Liver (tissue), 9 donors: Measurements from ENCODE around the gene ZNF680. TPM values are rescaled to one million over a fixed set of nuclear protein-coding genes. Genes with fewer than 3 reads are reported as not detected.
"Not testable (repeated sequence)": the region's sequence is repeated elsewhere in the genome, so short reads cannot be mapped to it uniquely, and the experiment has no call there.

Experiments used
- DNase-seq: peaks from one replicate; pipeline ENCODE4 v3.0.0-alpha.2; 2017; ENCODE audit warnings: low spot score
- H3K27ac ChIP-seq, 2 donors: one replicate each; pipeline ENCODE4 v1.7.0; 2013; ENCODE audit warnings: inconsistent platforms in 2 of 2, low read length in 2 of 2, control low read depth in 1 of 2, low read depth in 1 of 2, mild to moderate bottlenecking in 1 of 2
- H3K27me3 ChIP-seq, 4 donors: one replicate each; pipeline versions ENCODE4 v1.6.1 to v1.7.0; 2013; ENCODE audit warnings: low read length in 3 of 4, inconsistent platforms in 1 of 4, mild to moderate bottlenecking in 1 of 4, moderate library complexity in 1 of 4; ENCODE audit not compliant: control insufficient read depth in 4 of 4, insufficient read depth in 4 of 4
- H3K36me3 ChIP-seq, 4 donors: one replicate each; pipeline versions ENCODE4 v1.6.1 to v1.7.0; 2013; ENCODE audit warnings: low read length in 3 of 4, mild to moderate bottlenecking in 3 of 4, low read depth in 1 of 4, moderate library complexity in 1 of 4; ENCODE audit not compliant: control insufficient read depth in 4 of 4, insufficient read depth in 3 of 4
- H3K4me1 ChIP-seq, 4 donors: one replicate each; pipeline versions ENCODE4 v1.6.1 to v1.7.0; 2013; ENCODE audit warnings: low read length in 3 of 4, mild to moderate bottlenecking in 3 of 4, moderate library complexity in 1 of 4; ENCODE audit not compliant: control insufficient read depth in 4 of 4, insufficient read depth in 4 of 4
- H3K4me3 ChIP-seq, 3 donors: one replicate each; pipeline versions ENCODE4 v1.6.1 to v1.7.0; 2013; ENCODE audit warnings: low read length in 3 of 3, control low read depth in 1 of 3, low read depth in 1 of 3, mild to moderate bottlenecking in 1 of 3
- H3K9ac ChIP-seq, 2 donors: one replicate each; pipeline ENCODE4 v1.7.0; 2013; ENCODE audit warnings: low read length in 2 of 2, mild to moderate bottlenecking in 2 of 2, moderate library complexity in 2 of 2, control low read depth in 1 of 2, low read depth in 1 of 2
- H3K9me3 ChIP-seq, 4 donors: one replicate each; pipeline versions ENCODE4 v1.6.1 to v1.7.0; 2013; ENCODE audit warnings: low read length in 3 of 4; ENCODE audit not compliant: control insufficient read depth in 4 of 4
- EGR1 ChIP-seq, 2 donors: IDR thresholded peaks; 2 replicates each; pipeline ENCODE4 v1.6.1; 2016 to 2018; ENCODE audit warnings: antibody characterized with exemption in 2 of 2, low read depth in 2 of 2
- FOXA2 ChIP-seq: IDR thresholded peaks from 2 replicates; pipeline ENCODE4 v1.6.1; 2016; ENCODE audit warnings: antibody characterized with exemption
- GABPA ChIP-seq, 2 donors: IDR thresholded peaks in 1 of 2; conservative IDR thresholded peaks in 1 of 2; 2 replicates each; pipeline ENCODE4 v1.6.1; 2016; ENCODE audit warnings: antibody characterized with exemption in 2 of 2, mild to moderate bottlenecking in 1 of 2, moderate library complexity in 1 of 2
- HNF4A ChIP-seq, 2 donors: conservative IDR thresholded peaks; 2 replicates each; pipeline ENCODE4 v1.6.1; 2016; ENCODE audit warnings: antibody characterized with exemption in 2 of 2, mild to moderate bottlenecking in 2 of 2
- JUND ChIP-seq, 2 donors: IDR thresholded peaks; 2 replicates each; pipeline ENCODE4 v1.6.1; 2016; ENCODE audit warnings: antibody characterized with exemption in 2 of 2
- NR2F2 ChIP-seq: IDR thresholded peaks from 2 replicates; pipeline ENCODE4 v1.6.1; 2016; ENCODE audit warnings: antibody characterized with exemption
- RAD21 ChIP-seq, 2 donors: IDR thresholded peaks; 2 replicates each; pipeline ENCODE4 v1.6.1; 2016; ENCODE audit warnings: antibody characterized with exemption in 2 of 2, mild to moderate bottlenecking in 2 of 2
- REST ChIP-seq: IDR thresholded peaks from 2 replicates; pipeline ENCODE4 v1.6.1; 2016; ENCODE audit warnings: antibody characterized with exemption, mild to moderate bottlenecking
- RXRA ChIP-seq, 2 donors: IDR thresholded peaks; 2 replicates each; pipeline ENCODE4 v1.6.1; 2017 to 2018; ENCODE audit warnings: antibody characterized with exemption in 2 of 2, mild to moderate bottlenecking in 1 of 2
- SP1 ChIP-seq: IDR thresholded peaks from 2 replicates; pipeline ENCODE4 v1.6.1; 2018; ENCODE audit warnings: antibody characterized with exemption, mild to moderate bottlenecking
- TAF1 ChIP-seq: conservative IDR thresholded peaks from 2 replicates; pipeline ENCODE4 v1.6.1; 2016; ENCODE audit warnings: antibody characterized with exemption, mild to moderate bottlenecking
- YY1 ChIP-seq: IDR thresholded peaks from 2 replicates; pipeline ENCODE4 v1.6.1; 2016; ENCODE audit warnings: antibody characterized with exemption, mild to moderate bottlenecking
- ZBTB33 ChIP-seq: IDR thresholded peaks from 2 replicates; pipeline ENCODE4 v1.6.1; 2016; ENCODE audit warnings: antibody characterized with exemption
- WGBS: extraction: QIAGEN DNeasy Blood & Tissue Kit; methylation state at CpG from one replicate; pipeline ENCODE4 v1.1.7; 2013; 5-methylcytosine and 5-hydroxymethylcytosine counted together
- polyA plus RNA-seq, 2 donors: library from polyadenylated mRNA; stranded (reverse) in 1 of 2; unstranded in 1 of 2; fragments of 200-250 nt in 1 of 2; fragments of >200 nt in 1 of 2; fragmentation: Nextera tagmentation in 1 of 2; extraction: Ambion mirVana in 1 of 2; gene quantifications; one replicate each; pipeline versions ENCODE4 v1.2.1 to v1.2.3, GENCODE V29; 2013 to 2015
- total RNA-seq, 2 donors: library from RNA; depleted of rRNA; stranded (reverse); fragments of >200 nt; gene quantifications; one replicate each; pipeline ENCODE4 v1.2.3, GENCODE V29; 2014
- TF ChIP-seq, protein P1 (sequence below): IDR thresholded peaks from 2 replicates; pipeline ENCODE4 v1.6.1; 2016; ENCODE audit warnings: antibody characterized with exemption
- donor health status: healthy.
- donor health status: healthy.
- donor health status: healthy.
- donor health status: healthy.
- donor health status: healthy.

Gene ZNF680
- total and polyA plus RNA-seq, 4 donors: 3.8 to 20.8 (median 5.5) TPM

DNA sequence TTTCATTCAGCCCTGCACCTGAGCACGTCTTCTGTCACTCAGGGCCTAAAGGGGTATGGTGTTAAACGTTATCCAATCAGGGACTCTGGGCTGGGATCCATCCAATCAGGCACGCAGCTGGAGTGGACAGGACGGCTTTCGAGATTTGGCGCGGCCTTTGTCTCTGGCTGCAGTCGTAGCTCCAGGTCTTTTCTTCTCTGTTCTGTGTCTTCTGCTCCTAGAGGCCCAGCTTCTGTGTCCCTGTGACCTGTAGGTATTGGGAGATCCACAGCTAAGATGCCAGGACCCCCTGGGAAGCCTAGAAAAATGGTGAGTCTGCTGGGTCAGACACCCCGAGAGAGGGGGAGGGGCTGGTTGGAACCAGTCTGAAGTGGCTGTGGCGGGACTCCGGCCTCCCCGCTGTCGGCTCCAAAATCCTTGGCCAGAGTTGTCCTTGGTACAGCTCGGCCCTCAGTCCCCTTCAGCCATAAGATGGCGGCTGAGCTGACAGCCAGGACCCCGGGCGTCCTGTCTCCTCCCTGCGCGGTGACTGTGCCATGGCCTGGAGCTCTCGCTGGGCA, 11.7 kb upstream of the ZNF680 start (continued):
- TF ChIP-seq REST: no peak
- TF ChIP-seq TAF1: no peak
- TF ChIP-seq, protein P1, sequence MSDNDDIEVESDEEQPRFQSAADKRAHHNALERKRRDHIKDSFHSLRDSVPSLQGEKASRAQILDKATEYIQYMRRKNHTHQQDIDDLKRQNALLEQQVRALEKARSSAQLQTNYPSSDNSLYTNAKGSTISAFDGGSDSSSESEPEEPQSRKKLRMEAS: no peak
- no peak for TF ChIP-seq HNF4A (conservative IDR thresholded peaks at IDR 0.05)
- TF ChIP-seq RXRA (IDR thresholded peaks at IDR 0.05): no peak
- no peak for TF ChIP-seq YY1
- TF ChIP-seq NR2F2: no peak
- no peak for TF ChIP-seq SP1
- TF ChIP-seq EGR1 (IDR thresholded peaks at IDR 0.05; ENCODE audit: low read depth in 2 of 2): no peak
- TF ChIP-seq GABPA (IDR thresholded peaks at IDR 0.05 in 1 of 2, conservative IDR thresholded peaks at IDR 0.05 in 1 of 2): no peak

DNA sequence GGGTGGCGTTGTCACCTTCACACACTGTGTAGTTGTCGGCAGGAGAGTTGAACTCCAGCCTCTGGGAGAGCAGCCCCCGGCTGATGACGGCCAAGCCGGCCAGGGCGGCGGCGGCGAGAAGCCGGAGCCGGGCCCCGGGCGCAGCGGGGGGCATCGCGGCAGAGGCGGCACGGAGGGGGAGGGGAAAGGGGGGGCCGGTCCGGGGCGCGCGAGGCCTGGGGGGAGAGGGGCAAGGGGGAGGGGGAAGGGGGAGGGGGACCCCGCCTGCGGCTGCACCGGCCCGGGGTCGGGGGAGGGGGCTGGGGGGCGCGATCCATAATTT, 7.4 kb upstream of the ZNF680 start:
- DNase-seq, H3K27me3 ChIP-seq, H3K9ac ChIP-seq, H3K36me3 ChIP-seq, H3K27ac ChIP-seq, H3K4me1 ChIP-seq: not testable (repeated sequence)
- 10% methylated on average over 30 of the region's 30 CpGs for WGBS
- peak overlapping the region in 1 of 3 donors; percentile 40 for H3K4me3 ChIP-seq
- H3K9me3 ChIP-seq: peaks cover 0 to 14% (median 3%) of the 10 kb centered on the region in 4 donors

DNA sequence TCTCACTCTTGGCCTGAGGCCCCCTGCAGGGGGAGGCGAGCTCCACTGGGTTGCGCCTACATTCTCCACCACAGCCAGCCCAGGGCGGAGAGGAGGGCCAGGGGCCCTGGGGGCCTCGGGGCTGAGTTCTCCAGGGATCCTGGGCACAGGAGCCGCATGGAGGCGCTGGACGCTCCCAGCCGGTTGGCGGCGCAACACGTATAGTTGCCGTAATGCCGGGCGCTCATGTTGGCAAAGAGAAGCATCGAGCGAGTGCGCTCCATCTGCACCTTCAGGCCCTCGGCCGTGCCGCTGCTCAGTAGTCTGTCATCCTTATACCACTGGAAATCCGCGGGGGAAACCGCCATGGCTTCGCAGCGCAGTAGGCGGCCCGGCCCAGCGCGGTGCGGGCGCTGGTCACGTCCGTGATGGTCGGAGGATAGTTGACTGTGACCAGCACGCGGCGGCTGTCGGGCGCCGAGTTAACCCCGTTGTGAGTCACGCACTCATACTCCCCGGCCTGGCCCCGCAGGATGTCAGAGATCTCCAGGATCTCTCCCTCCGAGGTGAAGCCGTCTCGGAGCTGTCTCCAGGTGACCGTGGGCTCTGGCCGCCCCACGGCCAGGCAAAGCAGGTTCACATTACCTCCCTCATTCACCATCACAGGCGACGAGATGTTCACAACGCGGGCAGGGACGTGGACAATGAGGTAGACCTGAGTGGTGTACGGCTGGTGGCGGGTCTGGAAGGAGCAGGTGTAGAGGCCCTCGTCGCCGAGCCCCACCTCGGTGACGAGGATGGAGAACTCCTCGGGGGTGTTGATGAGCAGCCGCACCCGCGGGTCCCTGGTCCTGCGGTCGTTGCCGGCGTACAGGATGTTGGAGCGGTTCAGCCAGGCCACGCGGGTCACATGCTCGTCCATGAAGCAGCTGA, 6.8 kb upstream of the ZNF680 start:
- H3K36me3 ChIP-seq, H3K27me3 ChIP-seq, H3K27ac ChIP-seq, H3K9ac ChIP-seq, H3K4me1 ChIP-seq, H3K9me3 ChIP-seq: not testable (repeated sequence)
- 7% methylated on average over 74 of the region's 74 CpGs for WGBS
- peak; percentile 38 for DNase-seq
- peak overlapping the region in 2 of 3 donors; percentile 28 to 40 for H3K4me3 ChIP-seq

- Histone ChIP-seq H3K4me1 (peaks cover 0 to 16% (median 8%) of the 10 kb centered on the region in 4 donors), H3K9me3 (no peaks in the 10 kb centered on the region), H3K36me3 (peaks cover 0 to 2% (median 0%) of the 10 kb centered on the region in 4 donors), H3K9ac (peak overlapping the region; percentile 76 to 94), H3K4me3 (peak overlapping the region; percentile 79 to 99 (median 97)), H3K27ac (peak overlapping the region; percentile 64 to 90), H3K27me3 (no peaks in the 10 kb centered on the region)
- WGBS: 9% methylated on average over 4 of the region's 4 CpGs
- DNase-seq: no peak
- TF ChIP-seq REST: no peak
- no peak for TF ChIP-seq EGR1 (IDR thresholded peaks at IDR 0.05; ENCODE audit: low read depth in 2 of 2)
- TF ChIP-seq FOXA2: no peak
- no peak for TF ChIP-seq ZBTB33
- no peak for TF ChIP-seq JUND (IDR thresholded peaks at IDR 0.05)
- no peak for TF ChIP-seq RAD21 (IDR thresholded peaks at IDR 0.05)
These were observed 630 bp downstream of the ZNF680 start for GRCh38 chr7:64562256-64562625.
